Muscle of leg (tissue), 11 donors: Measurements from ENCODE around the gene FHIT. TPM values are rescaled to one million over a fixed set of nuclear protein-coding genes. Genes with fewer than 3 reads are reported as not detected.
A peak's percentile ranks its signal among the peaks of the same experiment; 100 is the strongest.

Source experiments
- DNase-seq: peaks from one replicate; pipeline ENCODE4 v3.0.0; 2013
- H3K27ac ChIP-seq: one replicate; pipeline ENCODE4 v1.5.1; 2013; ENCODE audit warnings: mild to moderate bottlenecking, low read length, control low read depth
- H3K27me3 ChIP-seq: one replicate; pipeline ENCODE4 v1.6.1; 2013; ENCODE audit warnings: low read length; ENCODE audit not compliant: control insufficient read depth, insufficient read depth
- H3K36me3 ChIP-seq: one replicate; pipeline ENCODE4 v1.6.1; 2013; ENCODE audit warnings: low read length; ENCODE audit not compliant: control insufficient read depth, insufficient read depth
- H3K4me1 ChIP-seq: one replicate; pipeline ENCODE4 v1.6.1; 2013; ENCODE audit warnings: low read length; ENCODE audit not compliant: control insufficient read depth, insufficient read depth
- H3K4me3 ChIP-seq: one replicate; pipeline ENCODE4 v1.5.1; 2013; ENCODE audit warnings: low read length, control low read depth
- H3K9me3 ChIP-seq: replicated peaks from 2 replicates; pipeline ENCODE4 v1.6.1; 2013; ENCODE audit warnings: low read depth, low read length; ENCODE audit not compliant: control insufficient read depth
- WGBS: methylation state at CpG from one replicate; pipeline ENCODE4 v1.1.5; 2013; ENCODE audit warnings: missing lambda C conversion rate; ENCODE audit not compliant: insufficient coverage; 5-methylcytosine and 5-hydroxymethylcytosine counted together
- polyA plus RNA-seq, 8 donors: library from polyadenylated mRNA; unstranded; fragments of 120-200 nt; gene quantifications; one replicate each; pipeline versions ENCODE4 v1.2.1 to v1.2.3, GENCODE V29; 2013; ENCODE audit warnings: inconsistent platforms in 1 of 8, low replicate concordance in 1 of 8; ENCODE audit not compliant: insufficient read length in 8 of 8, insufficient read depth in 1 of 8
- total RNA-seq: library from RNA; stranded (reverse); fragments of 120-200 nt; gene quantifications from one replicate; pipeline ENCODE4 v1.2.4, GENCODE V29; 2013

The FHIT gene
- total and polyA plus RNA-seq, 9 donors, result 4.1 to 8.0 (median 5.3) TPM

DNA sequence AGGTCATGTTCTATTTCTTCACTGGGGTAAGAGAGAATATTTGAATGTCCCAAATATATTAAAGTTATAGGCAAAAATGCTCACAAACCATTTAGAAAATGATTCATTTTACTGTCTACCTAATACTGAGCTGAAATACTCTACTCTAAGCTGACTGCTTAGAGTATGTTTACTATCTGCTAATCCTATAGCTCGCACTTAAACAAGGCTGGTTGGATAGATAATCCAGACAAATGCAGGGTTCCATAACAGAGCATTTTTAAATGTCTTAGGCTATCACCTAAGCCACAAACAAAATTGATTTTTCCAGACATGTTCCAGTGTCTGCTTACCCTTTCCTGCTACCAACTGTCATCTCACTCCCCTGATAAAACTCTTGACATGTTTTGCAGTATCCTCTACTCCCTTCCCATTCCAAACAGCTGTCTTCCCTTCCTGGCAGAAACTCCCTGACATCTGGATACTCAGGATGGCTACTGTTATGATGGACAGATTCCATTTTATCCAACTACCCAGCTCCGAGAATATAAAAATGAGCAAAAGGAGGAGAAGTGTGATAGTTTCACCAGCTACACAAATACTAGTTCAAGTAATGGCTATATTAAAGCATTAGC, 1034.7 kb downstream of the FHIT start:
- no peak overlapping the region for H3K4me3 ChIP-seq
- no peaks in the 10 kb centered on the region for H3K27me3 ChIP-seq
- no peaks in the 10 kb centered on the region for H3K9me3 ChIP-seq
- H3K36me3 ChIP-seq, result no peaks in the 10 kb centered on the region
- H3K27ac ChIP-seq, result no peak overlapping the region
- no peaks in the 10 kb centered on the region for H3K4me1 ChIP-seq
- no CpG with 5 or more reads among the region's 2 CpGs for WGBS
- peak; percentile 68 for DNase-seq

DNA sequence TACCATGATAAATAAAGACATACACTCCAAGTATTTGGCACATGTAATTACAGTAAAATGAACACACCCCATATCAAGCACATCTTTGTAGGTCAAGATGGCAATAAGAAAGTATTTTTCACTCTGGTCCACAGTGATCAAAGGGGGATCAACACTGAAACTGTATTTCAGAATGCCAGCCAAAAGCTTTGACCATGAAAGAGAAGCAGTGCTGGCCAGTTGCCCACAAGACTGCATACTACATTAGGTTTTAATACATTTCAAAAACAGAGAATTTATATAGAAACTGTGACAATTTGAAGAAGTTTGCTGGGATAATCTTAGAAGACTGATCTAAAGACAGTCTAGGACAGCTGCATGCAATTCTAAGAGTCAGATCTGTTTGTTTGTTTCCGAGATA, 1035.3 kb downstream of the FHIT start:
- WGBS, result no CpG with 5 or more reads among the region's 1 CpG
- H3K27me3 ChIP-seq, result no peaks in the 10 kb centered on the region
- no peak overlapping the region for H3K4me3 ChIP-seq
- no peaks in the 10 kb centered on the region for H3K9me3 ChIP-seq
- no peaks in the 10 kb centered on the region for H3K36me3 ChIP-seq
- no peak overlapping the region for H3K27ac ChIP-seq
- H3K4me1 ChIP-seq, result no peaks in the 10 kb centered on the region
- DNase-seq, result peak; percentile 44

DNA sequence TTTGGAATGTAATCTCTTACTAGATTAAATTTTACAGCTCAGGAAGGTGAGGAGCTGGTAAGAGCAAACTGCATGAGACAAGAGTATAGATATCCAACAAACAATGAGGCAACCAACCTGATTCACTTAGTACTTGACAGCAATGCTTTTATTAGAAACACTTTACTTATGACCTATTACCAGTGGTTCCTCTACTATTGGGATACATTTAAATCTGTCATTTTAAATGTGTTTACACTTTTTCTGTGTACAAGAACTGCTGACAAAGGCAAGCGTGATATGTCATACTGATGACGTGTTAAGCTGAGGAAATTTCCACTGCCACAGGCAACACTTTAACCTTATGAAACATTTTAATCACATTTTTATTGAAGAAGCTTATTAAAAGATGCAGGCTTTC, 1043.3 kb downstream of the FHIT start:
- no CpG with 5 or more reads among the region's 2 CpGs for WGBS

DNA sequence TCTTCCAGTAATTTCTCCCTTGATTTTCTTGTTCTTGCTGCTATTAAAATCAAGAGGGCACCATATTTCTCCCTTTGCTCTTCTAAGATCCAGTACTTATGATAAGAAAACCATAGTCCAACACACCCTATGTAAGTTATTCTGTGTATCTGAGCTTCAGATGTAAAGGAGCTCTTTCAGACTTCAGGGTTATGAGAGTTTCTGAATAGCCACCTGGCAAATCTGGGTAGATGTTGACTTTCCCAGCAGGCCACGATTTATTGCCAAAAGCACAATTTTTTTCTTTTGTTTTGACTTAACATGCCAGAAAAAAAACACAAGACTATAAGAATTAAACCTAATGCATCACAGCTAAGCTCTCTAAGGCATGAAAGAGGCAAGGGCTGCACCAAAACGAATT, 1045.0 kb downstream of the FHIT start:
- no peak for DNase-seq
- Histone ChIP-seq H3K27ac (no peak overlapping the region), H3K27me3 (no peaks in the 10 kb centered on the region), H3K4me3 (no peak overlapping the region), H3K4me1 (no peaks in the 10 kb centered on the region), H3K36me3 (no peaks in the 10 kb centered on the region), H3K9me3 (no peaks in the 10 kb centered on the region)
- WGBS, result no CpG with 5 or more reads among the region's 2 CpGs

More for the DNA sequence above, 1043.3 kb downstream of the FHIT start:
- Histone ChIP-seq H3K27ac (no peak overlapping the region), H3K9me3 (no peaks in the 10 kb centered on the region), H3K36me3 (no peaks in the 10 kb centered on the region), H3K27me3 (no peaks in the 10 kb centered on the region), H3K4me1 (no peaks in the 10 kb centered on the region), H3K4me3 (no peak overlapping the region)
- DNase-seq, result no peak

DNA sequence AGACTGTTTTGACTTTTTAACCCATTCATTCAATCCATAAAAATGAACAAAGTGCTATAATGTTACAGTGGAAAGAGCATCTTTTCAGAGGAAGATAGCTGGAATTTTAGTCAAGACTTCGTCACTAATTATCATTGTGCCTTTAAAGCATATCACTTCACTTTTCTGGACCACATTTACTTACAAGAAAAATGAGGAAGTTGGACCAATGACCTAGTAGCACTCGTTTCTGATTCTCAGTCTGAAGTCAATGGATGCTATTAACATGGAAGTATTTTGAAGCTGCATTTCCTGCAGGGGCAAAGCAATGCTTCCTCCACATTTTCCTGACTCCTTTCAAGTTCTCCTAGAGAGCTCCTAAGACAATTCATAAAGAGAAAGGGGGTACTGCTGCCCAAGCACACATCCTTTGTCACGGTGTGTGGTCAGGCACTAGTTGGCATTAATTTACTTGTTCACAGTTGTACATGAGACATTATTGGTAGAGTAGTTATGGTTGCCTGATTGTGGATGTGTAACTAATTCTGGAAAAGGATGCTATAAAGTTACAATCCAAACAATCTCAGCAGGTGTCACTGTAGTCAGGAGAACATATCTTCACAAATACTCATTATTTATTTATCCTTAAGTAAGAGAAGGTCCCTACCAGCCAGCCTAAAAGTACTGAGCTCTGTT, 1049.1 kb downstream of the FHIT start:
- Histone ChIP-seq H3K9me3 (no peaks in the 10 kb centered on the region), H3K27ac (no peak overlapping the region), H3K27me3 (no peaks in the 10 kb centered on the region), H3K4me1 (no peaks in the 10 kb centered on the region), H3K36me3 (no peaks in the 10 kb centered on the region), H3K4me3 (no peak overlapping the region)
- DNase-seq, result no peak
- WGBS, result 50% methylated on average over 1 of the region's 3 CpGs

DNA sequence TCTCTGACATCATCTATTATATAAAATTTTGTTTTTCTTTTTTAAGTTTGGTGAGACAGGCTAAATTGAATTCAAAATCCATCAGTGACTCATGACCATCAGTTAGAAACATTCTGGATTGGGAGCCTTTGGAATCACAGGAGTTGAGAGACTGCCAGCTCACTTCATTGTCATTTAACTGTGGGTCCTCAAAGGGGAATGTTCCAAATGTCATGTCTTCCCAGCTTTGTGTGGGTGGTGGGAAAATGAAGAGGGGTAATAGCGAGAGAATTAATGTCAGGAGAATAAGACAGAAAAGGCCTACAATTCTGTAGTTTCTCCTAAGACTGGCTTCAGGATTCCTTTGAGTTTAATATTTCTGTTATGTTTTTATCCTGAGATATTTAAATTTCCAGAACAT, 1051.9 kb downstream of the FHIT start:
- H3K9me3 ChIP-seq, result no peaks in the 10 kb centered on the region
- H3K27ac ChIP-seq, result no peak overlapping the region
- no peak overlapping the region for H3K4me3 ChIP-seq
- no peaks in the 10 kb centered on the region for H3K27me3 ChIP-seq
- no peaks in the 10 kb centered on the region for H3K4me1 ChIP-seq
- WGBS, result no CpG with 5 or more reads among the region's 1 CpG
- no peaks in the 10 kb centered on the region for H3K36me3 ChIP-seq
- DNase-seq, result no peak

DNA sequence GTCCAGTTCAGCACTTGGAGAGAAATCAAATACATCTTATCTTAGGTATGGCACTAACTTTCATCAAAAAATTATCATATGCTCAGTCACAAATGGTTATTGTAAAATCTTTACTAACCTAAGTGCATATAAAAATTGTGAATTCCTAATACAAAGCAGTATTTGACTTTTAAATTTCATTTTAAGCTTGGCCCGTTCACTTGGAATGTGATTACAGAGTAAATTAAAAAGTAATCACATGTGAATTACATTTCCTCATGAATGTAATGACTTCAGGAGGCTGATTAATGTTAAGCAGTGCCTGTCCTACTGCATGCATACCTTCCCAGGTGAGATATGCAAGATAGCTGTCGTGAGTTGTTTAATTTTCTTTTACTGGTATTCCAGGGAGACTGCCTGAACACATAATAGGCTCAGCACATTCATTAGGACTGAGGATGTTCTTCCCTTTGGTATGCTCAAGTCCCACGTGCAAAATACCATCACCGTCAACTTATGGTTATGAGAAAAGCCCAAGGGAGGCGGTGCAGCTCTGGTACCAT, 1053.0 kb downstream of the FHIT start:
- Histone ChIP-seq H3K9me3 (no peaks in the 10 kb centered on the region), H3K4me3 (no peak overlapping the region), H3K27me3 (no peaks in the 10 kb centered on the region), H3K27ac (no peak overlapping the region), H3K4me1 (no peaks in the 10 kb centered on the region), H3K36me3 (no peaks in the 10 kb centered on the region)
- no CpG with 5 or more reads among the region's 5 CpGs for WGBS
- DNase-seq, result no peak

DNA sequence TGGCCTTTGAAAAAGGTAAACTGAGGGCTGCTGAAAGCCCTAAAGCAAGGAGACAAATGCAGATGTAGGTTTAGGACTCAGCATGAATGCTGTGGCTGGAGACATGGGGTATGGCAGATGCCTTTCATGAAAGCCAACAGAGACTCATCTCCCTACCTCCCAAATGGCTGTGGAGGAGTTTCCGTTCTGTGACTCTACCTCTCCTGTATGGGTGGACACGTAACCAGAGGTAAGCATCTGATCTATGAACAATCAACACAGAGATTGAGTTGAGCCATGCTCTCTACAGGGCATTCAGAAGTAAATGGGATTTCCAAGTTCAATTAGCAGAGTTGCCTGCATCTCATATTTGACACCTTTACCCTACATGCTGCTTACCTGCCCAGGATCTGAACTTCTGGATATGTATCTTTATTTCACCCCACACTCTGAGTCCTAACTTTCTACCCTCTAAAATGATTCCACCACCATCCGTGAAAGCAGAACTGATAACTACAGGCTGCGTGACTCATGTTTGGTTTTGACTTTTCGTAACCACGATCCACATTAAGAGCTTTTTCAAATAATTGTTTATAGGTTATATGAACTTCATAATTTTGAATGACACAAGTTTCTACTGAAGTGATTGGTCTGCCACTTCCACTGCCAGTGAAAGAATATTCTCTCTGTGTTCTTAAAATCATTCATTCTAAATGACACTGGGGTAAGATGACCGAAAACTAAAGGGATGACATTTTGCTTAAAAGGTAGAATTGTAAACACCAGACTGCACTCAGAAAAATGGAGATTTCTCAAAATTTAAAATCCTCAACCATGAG, 1058.7 kb downstream of the FHIT start:
- no peak for DNase-seq
- WGBS, result no CpG with 5 or more reads among the region's 7 CpGs
- no peaks in the 10 kb centered on the region for H3K27me3 ChIP-seq
- no peaks in the 10 kb centered on the region for H3K9me3 ChIP-seq
- no peak overlapping the region for H3K4me3 ChIP-seq
- no peaks in the 10 kb centered on the region for H3K4me1 ChIP-seq
- no peak overlapping the region for H3K27ac ChIP-seq
- no peaks in the 10 kb centered on the region for H3K36me3 ChIP-seq

DNA sequence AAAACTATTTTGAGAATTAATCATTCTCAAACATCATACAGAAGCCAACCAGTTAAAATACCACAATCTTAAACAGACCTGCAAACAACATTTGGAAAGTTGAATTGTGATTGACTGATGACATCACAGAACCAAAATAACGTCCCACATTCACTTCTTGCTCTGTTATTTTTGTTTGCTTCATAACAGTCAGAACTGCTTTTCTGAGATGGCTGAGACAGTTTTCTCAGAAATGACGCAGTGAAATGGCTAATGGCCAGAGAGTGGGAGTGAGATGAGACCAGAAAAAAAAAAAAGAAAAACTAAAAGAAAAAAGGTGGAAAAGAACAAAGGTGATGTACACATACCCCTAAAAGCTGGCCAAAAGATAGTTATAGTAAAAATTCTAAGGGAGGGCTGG, 1061.2 kb downstream of the FHIT start:
- Histone ChIP-seq H3K36me3 (no peaks in the 10 kb centered on the region), H3K4me3 (no peak overlapping the region), H3K9me3 (no peaks in the 10 kb centered on the region), H3K4me1 (no peaks in the 10 kb centered on the region), H3K27ac (no peak overlapping the region), H3K27me3 (no peaks in the 10 kb centered on the region)
- no peak for DNase-seq
- WGBS, result no CpG with 5 or more reads among the region's 2 CpGs

DNA sequence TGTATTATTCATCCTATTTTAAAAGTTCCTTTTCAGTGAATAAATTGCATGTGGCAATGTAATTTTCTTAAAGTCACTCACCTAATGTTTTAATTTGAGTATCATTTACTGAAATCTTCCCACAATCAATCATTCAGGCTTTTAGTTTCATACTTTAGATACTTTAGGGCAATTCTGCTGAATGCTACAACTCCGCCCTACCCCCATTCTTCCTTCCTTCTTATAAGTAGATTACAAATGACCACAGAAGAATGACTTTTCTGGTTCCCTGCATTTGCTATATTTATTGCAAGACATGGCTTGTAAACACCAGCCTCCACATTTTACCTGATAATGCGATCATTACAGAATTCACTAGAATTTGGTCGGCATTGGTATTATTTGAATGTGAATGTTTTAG, 1061.9 kb downstream of the FHIT start:
- Histone ChIP-seq H3K27me3 (no peaks in the 10 kb centered on the region), H3K4me1 (no peaks in the 10 kb centered on the region), H3K9me3 (no peaks in the 10 kb centered on the region), H3K36me3 (no peaks in the 10 kb centered on the region), H3K27ac (no peak overlapping the region), H3K4me3 (no peak overlapping the region)
- DNase-seq, result no peak
- WGBS, result 100% methylated on average over 1 of the region's 3 CpGs
